OCI-LY3 (cell line): ENCODE results near the gene FAM181A.

Experiments used
- CTCF ChIP-seq: fragments of 200-600, 300-600 bp; sonication (generic); IDR thresholded peaks from 2 replicates; pipeline ENCODE4 v1.5.1; 2014; ENCODE audit warnings: antibody characterized with exemption, low read length, low read depth
- EZH2phosphoT487 ChIP-seq: fragments of 200-600 bp; shearing (Covaris generic); IDR thresholded peaks from 2 replicates; pipeline ENCODE4 v1.6.1; 2018; ENCODE audit warnings: antibody characterized with exemption, mixed run types, low read depth

- no peak for TF ChIP-seq CTCF
- no peak for TF ChIP-seq EZH2phosphoT487
These were observed 51.6 kb downstream of the FAM181A start for GRCh38 chr14:93978735-93979134.
